Parathyroid adenoma (tissue), 2 donors: ENCODE results near the gene IL3RA.
"Not testable (repeated sequence)": the region's sequence is repeated elsewhere in the genome, so short reads cannot be mapped to it uniquely, and the experiment has no call there.

Experiments used
- H2AFZ ChIP-seq: fragments of 300-600 bp; sonication (generic); one replicate; pipeline ENCODE4 v1.7.0; 2017; ENCODE audit warnings: antibody characterized with exemption, mild to moderate bottlenecking
- H3K27ac ChIP-seq: fragments of 300-600 bp; sonication (generic); one replicate; pipeline ENCODE4 v1.7.0; 2017
- H3K27me3 ChIP-seq: fragments of 300-600 bp; sonication (generic); one replicate; pipeline ENCODE4 v1.7.0; 2017; ENCODE audit warnings: low read length; ENCODE audit not compliant: control insufficient read depth, insufficient read depth
- H3K36me3 ChIP-seq: fragments of 300-600 bp; sonication (generic); one replicate; pipeline ENCODE4 v1.7.0; 2017; ENCODE audit warnings: low read length; ENCODE audit not compliant: control insufficient read depth, insufficient read depth
- H3K4me1 ChIP-seq: fragments of 300-600 bp; sonication (generic); one replicate; pipeline ENCODE4 v1.7.0; 2017; ENCODE audit warnings: control low read depth
- H3K4me2 ChIP-seq: fragments of 300-600 bp; sonication (generic); one replicate; pipeline ENCODE4 v1.7.0; 2017; ENCODE audit warnings: low read length
- H3K4me3 ChIP-seq: fragments of 300-600 bp; sonication (generic); one replicate; pipeline ENCODE4 v1.7.0; 2017; ENCODE audit warnings: low read depth, low read length
- H3K79me2 ChIP-seq: fragments of 300-600 bp; sonication (generic); one replicate; pipeline ENCODE4 v1.7.0; 2017; ENCODE audit warnings: control low read depth
- H3K9ac ChIP-seq: fragments of 300-600 bp; sonication (generic); one replicate; pipeline ENCODE4 v1.7.0; 2017; ENCODE audit warnings: mild to moderate bottlenecking
- H3K9me3 ChIP-seq: fragments of 300-600 bp; sonication (generic); one replicate; pipeline ENCODE4 v1.7.0; 2017; ENCODE audit warnings: low read length; ENCODE audit not compliant: control insufficient read depth
- CTCF ChIP-seq: fragments of 300-600 bp; sonication (generic); IDR thresholded peaks from one replicate; pipeline ENCODE4 v1.7.0; 2017; ENCODE audit warnings: antibody characterized with exemption, mild to moderate bottlenecking
- donor health status: primary hyperparathyroidism.

Gene IL3RA

GRCh38 chrX:1400742-1401471 is 64.3 kb downstream of the IL3RA start:
- peaks cover 3% of the 10 kb centered on the region for H3K79me2 ChIP-seq
- no peak overlapping the region for H2AFZ ChIP-seq
- no peak overlapping the region for H3K27ac ChIP-seq
- H3K9ac ChIP-seq = no peak overlapping the region
- no peaks in the 10 kb centered on the region for H3K9me3 ChIP-seq
- no peaks in the 10 kb centered on the region for H3K4me1 ChIP-seq
- no peaks in the 10 kb centered on the region for H3K36me3 ChIP-seq
- H3K4me2 ChIP-seq = no peak overlapping the region
- TF ChIP-seq CTCF = no peak
- H3K4me3 ChIP-seq = no peak overlapping the region
- no peaks in the 10 kb centered on the region for H3K27me3 ChIP-seq

GRCh38 chrX:1401611-1402430 is 65.2 kb downstream of the IL3RA start:
- Histone ChIP-seq H3K79me2 (peaks cover 3% of the 10 kb centered on the region), H3K4me1 (no peaks in the 10 kb centered on the region), H3K27ac (no peak overlapping the region), H2AFZ (no peak overlapping the region), H3K27me3 (no peaks in the 10 kb centered on the region), H3K4me2 (no peak overlapping the region), H3K36me3 (no peaks in the 10 kb centered on the region), H3K9me3 (no peaks in the 10 kb centered on the region), H3K4me3 (no peak overlapping the region), H3K9ac (no peak overlapping the region)
- TF ChIP-seq CTCF = no peak

DNA sequence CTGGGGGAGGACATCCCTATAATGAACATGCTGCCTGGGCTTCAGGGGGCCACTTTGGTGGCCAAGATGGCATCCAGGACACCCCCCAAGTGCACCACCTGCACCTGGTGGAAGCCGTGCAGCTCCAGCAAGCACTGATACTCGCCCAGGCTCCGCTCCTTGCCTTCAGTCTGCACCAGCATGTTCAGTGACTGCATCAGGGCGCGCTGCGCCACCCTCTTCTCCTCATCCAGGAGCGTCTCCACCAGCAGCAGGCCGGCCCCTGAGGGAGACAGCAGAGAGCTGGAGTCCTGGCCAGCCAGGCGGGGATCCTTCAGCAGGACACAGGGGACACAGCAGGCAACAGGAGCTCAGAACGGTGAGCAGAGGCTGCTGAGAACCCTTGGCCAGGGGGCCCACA is 66.6 kb downstream of the IL3RA start:
- Histone ChIP-seq H3K9me3 (no peaks in the 10 kb centered on the region), H3K27ac (no peak overlapping the region), H3K4me1 (no peaks in the 10 kb centered on the region), H3K36me3 (no peaks in the 10 kb centered on the region), H3K4me2 (no peak overlapping the region), H2AFZ (no peak overlapping the region), H3K79me2 (peaks cover 3% of the 10 kb centered on the region), H3K4me3 (no peak overlapping the region), H3K27me3 (no peaks in the 10 kb centered on the region), H3K9ac (no peak overlapping the region)
- TF ChIP-seq CTCF = no peak

DNA sequence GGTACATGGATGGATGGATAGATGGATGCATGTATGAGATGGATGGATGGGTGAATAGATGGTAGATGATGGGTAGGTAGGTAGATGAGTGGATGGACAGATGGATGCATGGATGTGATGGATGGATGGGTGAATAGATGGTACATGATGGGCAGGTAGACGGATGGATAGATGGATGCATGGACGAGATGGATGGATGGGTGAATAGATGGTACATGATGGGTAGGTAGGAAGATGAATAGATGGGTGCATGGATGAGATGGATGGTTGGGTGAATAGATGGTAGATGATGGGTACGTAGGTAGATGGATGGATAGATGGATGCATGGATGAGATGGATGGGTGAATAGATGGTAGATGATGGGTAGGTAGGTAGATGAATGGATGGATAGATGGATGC is 67.3 kb downstream of the IL3RA start:
- H3K36me3 ChIP-seq, H3K9ac ChIP-seq: not testable (repeated sequence)

DNA sequence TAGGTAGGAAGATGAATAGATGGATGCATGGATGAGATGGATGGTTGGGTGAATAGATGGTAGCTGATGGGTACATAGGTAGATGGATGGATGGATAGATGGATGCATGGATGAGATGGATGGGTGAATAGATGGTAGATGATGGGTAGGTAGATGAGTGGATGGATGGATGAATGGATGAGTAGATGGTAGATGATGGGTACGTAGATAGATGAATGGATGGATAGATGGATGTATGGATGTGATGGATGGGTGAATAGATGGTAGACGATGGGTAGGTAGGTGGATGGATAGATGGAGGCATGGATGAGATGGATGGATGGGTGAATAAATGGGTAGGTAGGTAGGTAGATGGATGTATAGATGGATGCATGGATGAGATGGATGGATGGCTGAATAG is 69.2 kb downstream of the IL3RA start:
- not testable (repeated sequence) for H2AFZ ChIP-seq, H3K27me3 ChIP-seq, H3K4me3 ChIP-seq, H3K9ac ChIP-seq, H3K4me1 ChIP-seq, H3K9me3 ChIP-seq, H3K36me3 ChIP-seq, H3K79me2 ChIP-seq, H3K27ac ChIP-seq, H3K4me2 ChIP-seq

More for the DNA sequence above, 67.3 kb downstream of the IL3RA start:
- not testable (repeated sequence) for H3K27me3 ChIP-seq, H3K79me2 ChIP-seq, H3K4me1 ChIP-seq, H2AFZ ChIP-seq, H3K4me3 ChIP-seq, H3K4me2 ChIP-seq, H3K27ac ChIP-seq, H3K9me3 ChIP-seq
